Osteocyte (in vitro differentiated cells): ENCODE results near the gene VSX2. TPM values are rescaled to one million over a fixed set of nuclear protein-coding genes. Genes with fewer than 3 reads are reported as not detected.
A peak's percentile ranks its signal among the peaks of the same experiment; 100 is the strongest.

Source experiments
- DNase-seq: peaks from one replicate; pipeline ENCODE4 v3.0.0; 2021; ENCODE audit warnings: mixed read lengths; ENCODE audit not compliant: unreplicated experiment; ENCODE audit errors: extremely low spot score
- H3K27ac Mint-ChIP-seq: one replicate; pipeline ENCODE4 v1.8.0; 2021; ENCODE audit warnings: mild to moderate bottlenecking, mixed read lengths; ENCODE audit not compliant: unreplicated experiment
- H3K27me3 Mint-ChIP-seq: one replicate; pipeline ENCODE4 v1.8.0; 2021; ENCODE audit warnings: mixed read lengths; ENCODE audit not compliant: unreplicated experiment
- H3K36me3 Mint-ChIP-seq: one replicate; pipeline ENCODE4 v1.8.0; 2021; ENCODE audit warnings: mixed read lengths; ENCODE audit not compliant: unreplicated experiment
- H3K4me1 Mint-ChIP-seq: one replicate; pipeline ENCODE4 v1.8.0; 2021; ENCODE audit warnings: mixed read lengths; ENCODE audit not compliant: unreplicated experiment
- H3K4me3 Mint-ChIP-seq: one replicate; pipeline ENCODE4 v1.8.0; 2021; ENCODE audit warnings: mild to moderate bottlenecking, moderate library complexity, mixed read lengths; ENCODE audit not compliant: unreplicated experiment
- H3K9me3 Mint-ChIP-seq: one replicate; pipeline ENCODE4 v1.8.0; 2021; ENCODE audit warnings: mixed read lengths; ENCODE audit not compliant: unreplicated experiment
- total RNA-seq: library from RNA; stranded (reverse); gene quantifications from 2 replicates; pipeline ENCODE4 v1.2.1, GENCODE V29; 2021
- TF ChIP-seq, protein P1 (sequence below): fragments of 200-600 bp; sonication (generic); IDR thresholded peaks from 2 replicates; pipeline ENCODE4 v1.5.0; 2021; ENCODE audit warnings: antibody characterized with exemption, mild to moderate bottlenecking, moderate library complexity

VSX2 gene
- total RNA-seq, 1 donor from 2014 or later: not detected

DNA sequence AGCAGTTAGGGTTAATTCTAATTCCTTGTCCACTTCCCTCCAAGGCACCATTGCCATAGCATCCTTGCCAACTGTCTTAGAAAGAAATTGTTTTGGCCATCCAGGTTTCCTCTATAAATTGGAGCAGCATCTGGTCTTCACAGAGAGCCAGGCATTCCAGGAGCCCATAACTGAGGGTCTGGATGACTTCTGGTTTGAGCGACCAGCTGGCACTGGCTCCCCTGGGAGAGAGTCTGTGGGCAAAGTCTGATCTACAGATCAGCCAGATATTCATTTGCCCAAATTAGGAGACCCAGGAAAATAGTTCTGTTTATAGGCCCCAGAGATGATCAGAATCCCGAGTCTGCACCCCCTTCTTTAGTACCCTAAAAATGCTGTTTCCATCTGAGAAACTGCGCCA, 16.0 kb downstream of the VSX2 start:
- Mint-ChIP-seq H3K36me3 (no peaks in the 10 kb centered on the region), H3K27me3 (peaks cover 37% of the 10 kb centered on the region), H3K9me3 (no peaks in the 10 kb centered on the region), H3K4me1 (peaks cover 9% of the 10 kb centered on the region), H3K4me3 (no peak overlapping the region), H3K27ac (no peak overlapping the region)
- TF ChIP-seq, protein P1, sequence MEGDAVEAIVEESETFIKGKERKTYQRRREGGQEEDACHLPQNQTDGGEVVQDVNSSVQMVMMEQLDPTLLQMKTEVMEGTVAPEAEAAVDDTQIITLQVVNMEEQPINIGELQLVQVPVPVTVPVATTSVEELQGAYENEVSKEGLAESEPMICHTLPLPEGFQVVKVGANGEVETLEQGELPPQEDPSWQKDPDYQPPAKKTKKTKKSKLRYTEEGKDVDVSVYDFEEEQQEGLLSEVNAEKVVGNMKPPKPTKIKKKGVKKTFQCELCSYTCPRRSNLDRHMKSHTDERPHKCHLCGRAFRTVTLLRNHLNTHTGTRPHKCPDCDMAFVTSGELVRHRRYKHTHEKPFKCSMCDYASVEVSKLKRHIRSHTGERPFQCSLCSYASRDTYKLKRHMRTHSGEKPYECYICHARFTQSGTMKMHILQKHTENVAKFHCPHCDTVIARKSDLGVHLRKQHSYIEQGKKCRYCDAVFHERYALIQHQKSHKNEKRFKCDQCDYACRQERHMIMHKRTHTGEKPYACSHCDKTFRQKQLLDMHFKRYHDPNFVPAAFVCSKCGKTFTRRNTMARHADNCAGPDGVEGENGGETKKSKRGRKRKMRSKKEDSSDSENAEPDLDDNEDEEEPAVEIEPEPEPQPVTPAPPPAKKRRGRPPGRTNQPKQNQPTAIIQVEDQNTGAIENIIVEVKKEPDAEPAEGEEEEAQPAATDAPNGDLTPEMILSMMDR: no peak
- no peak for DNase-seq

DNA sequence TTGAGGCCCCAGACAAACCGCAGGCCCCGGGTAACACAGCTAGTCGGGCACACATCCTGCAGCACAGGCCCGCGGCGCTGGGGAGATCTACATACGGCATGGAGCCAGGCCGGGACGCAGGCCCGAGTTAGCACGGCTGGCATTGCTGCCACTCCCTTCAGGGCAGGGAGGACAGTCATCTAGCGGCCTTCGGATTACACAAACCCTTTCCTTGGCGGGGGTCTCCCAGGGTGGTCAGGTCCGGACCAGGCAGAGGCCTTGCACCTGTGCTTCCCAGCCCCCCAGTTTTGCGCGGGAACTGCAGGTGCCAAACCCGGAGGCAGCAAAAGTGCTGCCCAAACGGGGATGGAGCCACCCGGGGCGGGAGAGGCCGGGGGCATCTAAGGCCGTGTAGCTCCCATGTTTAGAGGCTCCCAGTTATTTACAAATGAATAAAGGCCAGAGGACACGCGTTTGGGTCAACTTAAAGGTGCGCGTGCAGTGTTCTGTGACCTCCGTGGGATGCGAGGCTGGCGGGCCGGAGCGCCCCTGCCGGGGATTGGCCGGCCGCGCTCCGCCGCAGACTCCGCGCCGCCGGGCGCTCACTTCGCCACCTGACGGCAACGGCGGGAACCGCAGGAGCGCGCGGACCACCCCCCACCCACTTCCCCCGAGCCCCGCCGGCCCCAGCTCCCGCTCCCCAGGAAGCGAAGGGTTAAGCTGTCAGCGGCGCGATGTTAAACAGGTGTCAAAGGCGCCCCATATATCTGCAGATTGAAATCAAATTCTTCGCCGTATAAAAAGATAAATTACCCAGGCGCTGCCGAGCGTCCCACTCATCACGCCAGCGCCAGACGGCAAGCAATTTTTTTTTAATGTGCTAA, 18.1 kb downstream of the VSX2 start:
- Mint-ChIP-seq H3K27me3 (peaks cover 28% of the 10 kb centered on the region), H3K9me3 (no peaks in the 10 kb centered on the region), H3K27ac (no peak overlapping the region), H3K4me1 (peaks cover 3% of the 10 kb centered on the region), H3K4me3 (peak overlapping the region; percentile 77), H3K36me3 (no peaks in the 10 kb centered on the region)
- TF ChIP-seq, protein P1: peak; percentile 95
- DNase-seq: no peak

DNA sequence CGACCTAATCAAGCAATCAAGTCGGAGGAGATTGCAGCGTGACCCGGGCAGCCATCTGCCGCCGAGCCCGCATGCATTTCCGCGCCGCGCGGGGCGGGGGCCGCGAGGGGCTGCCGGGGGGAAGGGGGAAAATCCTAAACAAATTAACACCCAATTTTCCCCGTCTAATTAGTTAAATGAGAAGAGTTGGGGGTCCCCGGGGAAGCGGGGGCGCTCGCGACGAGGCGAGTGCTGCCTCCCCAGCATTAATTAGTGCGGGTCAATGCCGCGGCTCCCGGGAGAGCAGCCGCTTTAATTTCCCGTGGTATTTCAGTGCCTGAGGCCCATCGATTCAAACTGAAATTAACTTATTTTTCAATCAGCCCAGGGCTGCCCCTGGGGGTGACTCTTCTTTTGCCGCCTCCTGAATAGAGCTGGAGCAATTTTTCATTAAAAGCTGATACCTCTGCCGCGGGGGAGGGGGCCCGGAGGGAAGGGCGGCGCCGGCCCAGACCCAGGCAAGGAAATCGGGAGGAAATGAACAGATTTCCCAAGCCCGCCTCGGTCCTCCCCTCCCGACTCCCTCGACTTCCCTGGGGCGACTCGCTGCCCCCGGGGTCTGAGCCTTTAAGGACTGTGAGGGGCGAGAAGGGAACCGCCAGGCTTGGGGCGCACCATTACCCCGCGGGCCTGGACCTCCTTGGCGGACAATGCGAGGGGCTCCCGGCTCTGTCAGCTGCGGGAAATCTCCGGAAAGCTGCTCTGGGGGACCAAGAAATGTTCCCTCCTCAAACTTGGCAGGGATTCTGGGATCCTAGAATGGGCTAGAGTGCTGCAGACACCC, 18.9 kb downstream of the VSX2 start:
- Mint-ChIP-seq H3K4me1 (peaks cover 3% of the 10 kb centered on the region), H3K27me3 (peaks cover 28% of the 10 kb centered on the region), H3K27ac (no peak overlapping the region), H3K4me3 (peak overlapping the region; percentile 77), H3K9me3 (no peaks in the 10 kb centered on the region), H3K36me3 (no peaks in the 10 kb centered on the region)
- TF ChIP-seq, protein P1: no peak
- no peak for DNase-seq

DNA sequence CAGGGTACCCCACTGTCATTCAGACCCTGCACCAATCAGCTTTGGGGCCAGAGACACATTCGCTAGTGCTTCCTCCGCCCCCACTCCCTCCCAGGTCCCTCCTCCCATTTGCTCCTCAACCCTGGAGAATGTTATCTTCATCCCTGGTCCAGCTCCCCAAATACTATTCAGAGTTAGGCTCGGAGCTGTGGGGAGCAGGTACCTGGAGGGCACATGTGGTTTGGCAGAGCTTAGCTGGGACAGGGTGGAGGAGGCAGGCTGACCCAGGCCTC, 19.5 kb downstream of the VSX2 start:
- Mint-ChIP-seq H3K27ac (no peak overlapping the region), H3K4me1 (peaks cover 3% of the 10 kb centered on the region), H3K27me3 (peaks cover 27% of the 10 kb centered on the region), H3K36me3 (no peaks in the 10 kb centered on the region), H3K4me3 (peak overlapping the region; percentile 10), H3K9me3 (no peaks in the 10 kb centered on the region)
- no peak for DNase-seq
- TF ChIP-seq, protein P1: no peak

DNA sequence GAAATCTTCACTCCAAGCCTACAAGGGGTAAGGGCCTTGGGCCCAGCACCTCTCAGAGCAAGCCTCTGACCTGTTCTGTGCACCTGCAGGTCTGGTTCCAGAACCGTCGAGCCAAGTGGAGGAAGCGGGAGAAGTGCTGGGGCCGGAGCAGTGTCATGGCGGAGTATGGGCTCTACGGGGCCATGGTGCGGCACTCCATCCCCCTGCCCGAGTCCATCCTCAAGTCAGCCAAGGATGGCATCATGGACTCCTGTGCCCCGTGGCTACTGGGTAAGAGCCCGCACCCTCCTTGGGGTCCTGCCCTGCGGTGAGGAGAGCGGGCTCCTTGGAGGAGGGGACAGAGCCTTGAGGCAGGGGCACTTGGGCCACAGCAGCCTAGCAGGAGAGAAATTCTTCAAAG, 20.3 kb downstream of the VSX2 start:
- H3K4me1 Mint-ChIP-seq: peaks cover 3% of the 10 kb centered on the region
- no peak for DNase-seq
- no peak overlapping the region for H3K27ac Mint-ChIP-seq
- no peaks in the 10 kb centered on the region for H3K9me3 Mint-ChIP-seq
- peaks cover 25% of the 10 kb centered on the region for H3K27me3 Mint-ChIP-seq
- no peaks in the 10 kb centered on the region for H3K36me3 Mint-ChIP-seq
- TF ChIP-seq, protein P1: no peak
- no peak overlapping the region for H3K4me3 Mint-ChIP-seq
